ENCODE results near the gene DMBT1. TPM values are rescaled to one million over a fixed set of nuclear protein-coding genes. Genes with fewer than 3 reads are reported as not detected.

The DMBT1 gene
- polyA plus RNA-seq, 1 donor (not counting 4 experiments of a cell fraction or from before 2014, with no cell fraction given) = 0.04 TPM

- Histone ChIP-seq H3K9me3 (ENCODE audit: control insufficient read depth, low read depth, low read length) (no peaks in the 10 kb centered on the region), H2AFZ (ENCODE audit: control insufficient read depth, low read length) (no peak overlapping the region), H3K79me2 (ENCODE audit: control insufficient read depth, insufficient read depth, low read length) (no peaks in the 10 kb centered on the region), H4K20me1 (ENCODE audit: control insufficient read depth, extremely low read depth, insufficient read depth, low read length) (no peaks in the 10 kb centered on the region), H3K9me1 (ENCODE audit: control insufficient read depth, extremely low read depth, insufficient read depth, low read length) (no peaks in the 10 kb centered on the region), H3K4me3 (ENCODE audit: control insufficient read depth in 2 of 3, extremely low read depth in 1 of 3, insufficient read depth in 2 of 3, low read depth in 1 of 3, low read length in 3 of 3) (no peak overlapping the region), H3K4me1 (ENCODE audit: control insufficient read depth, extremely low read depth, insufficient read depth, low read length) (no peaks in the 10 kb centered on the region), H3K4me2 (ENCODE audit: control insufficient read depth, extremely low read depth, insufficient read depth, low read depth, low read length) (no peak overlapping the region), H3K27me3 (ENCODE audit: control insufficient read depth, extremely low read depth, insufficient read depth, low read length) (no peaks in the 10 kb centered on the region), H3K27ac (ENCODE audit: control insufficient read depth, insufficient read depth, low read length) (no peak overlapping the region), H3K9ac (ENCODE audit: control insufficient read depth, extremely low read depth, insufficient read depth, low read length) (no peak overlapping the region), H3K36me3 (ENCODE audit: control insufficient read depth in 2 of 2, extremely low read depth in 1 of 2, insufficient read depth in 2 of 2, low read length in 2 of 2) (no peaks in the 10 kb centered on the region)
- FAIRE-seq = no peak
- TF ChIP-seq CTCF (optimal IDR thresholded peaks at IDR 0.05 in 1 of 3, IDR thresholded peaks at IDR 0.05 in 1 of 3, conservative IDR thresholded peaks at IDR 0.05 in 1 of 3; ENCODE audit: extremely low read depth in 1 of 3, insufficient read depth in 2 of 3, low read length in 3 of 3) (no peak), EZH2 (IDR thresholded peaks at IDR 0.05; ENCODE audit: low read length) (no peak)
- no peak for DNase-seq (ENCODE audit: low read depth, low spot score)
- dilution Hi-C loops (cut with MboI; ENCODE audit: extremely low pct_ligation_motif_present, low sequenced_read_pairs) = no loop called here
These were observed 76.8 kb downstream of the DMBT1 start for GRCh38 chr10:122637376-122637775.

- H3K4me2 ChIP-seq (ENCODE audit: control insufficient read depth, extremely low read depth, insufficient read depth, low read depth, low read length) = no peak overlapping the region
- H3K4me3 ChIP-seq (ENCODE audit: control insufficient read depth in 2 of 3, extremely low read depth in 1 of 3, insufficient read depth in 2 of 3, low read depth in 1 of 3, low read length in 3 of 3) = no peak overlapping the region
- no peak overlapping the region for H2AFZ ChIP-seq (ENCODE audit: control insufficient read depth, low read length)
- H3K4me1 ChIP-seq (ENCODE audit: control insufficient read depth, extremely low read depth, insufficient read depth, low read length) = no peaks in the 10 kb centered on the region
- H3K9me3 ChIP-seq (ENCODE audit: control insufficient read depth, low read depth, low read length) = no peaks in the 10 kb centered on the region
- no peak overlapping the region for H3K9ac ChIP-seq (ENCODE audit: control insufficient read depth, extremely low read depth, insufficient read depth, low read length)
- TF ChIP-seq EZH2 (IDR thresholded peaks at IDR 0.05; ENCODE audit: low read length) (no peak), CTCF (optimal IDR thresholded peaks at IDR 0.05 in 1 of 3, IDR thresholded peaks at IDR 0.05 in 1 of 3, conservative IDR thresholded peaks at IDR 0.05 in 1 of 3; ENCODE audit: extremely low read depth in 1 of 3, insufficient read depth in 2 of 3, low read length in 3 of 3) (no peak)
- H3K36me3 ChIP-seq (ENCODE audit: control insufficient read depth in 2 of 2, extremely low read depth in 1 of 2, insufficient read depth in 2 of 2, low read length in 2 of 2) = no peaks in the 10 kb centered on the region
- no peak overlapping the region for H3K27ac ChIP-seq (ENCODE audit: control insufficient read depth, insufficient read depth, low read length)
- no peaks in the 10 kb centered on the region for H3K9me1 ChIP-seq (ENCODE audit: control insufficient read depth, extremely low read depth, insufficient read depth, low read length)
- H4K20me1 ChIP-seq (ENCODE audit: control insufficient read depth, extremely low read depth, insufficient read depth, low read length) = no peaks in the 10 kb centered on the region
- dilution Hi-C loops (cut with MboI; ENCODE audit: extremely low pct_ligation_motif_present, low sequenced_read_pairs) = no loop called here
- H3K79me2 ChIP-seq (ENCODE audit: control insufficient read depth, insufficient read depth, low read length) = no peaks in the 10 kb centered on the region
- FAIRE-seq (no peak), DNase-seq (ENCODE audit: low read depth, low spot score) (no peak)
- H3K27me3 ChIP-seq (ENCODE audit: control insufficient read depth, extremely low read depth, insufficient read depth, low read length) = no peaks in the 10 kb centered on the region
These were observed 77.6 kb downstream of the DMBT1 start for GRCh38 chr10:122638106-122638505.

Data from keratinocyte (primary cell).